GM10248 (cell line): ENCODE data around the gene TIGAR.

Source experiments
- CTCF ChIA-PET: fragments of 300-600 bp; sonication (Branson Sonifier 250); formaldehyde crosslinking; extraction: SDS; loops from one replicate; lab custom pipeline; 2021; ENCODE audit warnings: antibody characterized with exemption; lab: Yijun Ruan, JAX
- POLR2A ChIA-PET: fragments of 350-650 bp; sonication (Branson Sonifier 250); formaldehyde crosslinking; extraction: SDS; loops from one replicate; lab custom pipeline; 2020; ENCODE audit warnings: antibody characterized with exemption; lab: Yijun Ruan, JAX
- DNase-seq: peaks from one replicate; pipeline ENCODE4 v3.0.0; 2012; ENCODE audit errors: extremely low spot score
- TF ChIP-seq, protein P1 (sequence below): IDR thresholded peaks from 2 replicates; pipeline ENCODE4 v1.5.1; 2012; ENCODE audit warnings: mild to moderate bottlenecking, low read depth; ENCODE audit errors: extremely low read depth, missing control alignments, control extremely low read depth

Gene TIGAR

DNA sequence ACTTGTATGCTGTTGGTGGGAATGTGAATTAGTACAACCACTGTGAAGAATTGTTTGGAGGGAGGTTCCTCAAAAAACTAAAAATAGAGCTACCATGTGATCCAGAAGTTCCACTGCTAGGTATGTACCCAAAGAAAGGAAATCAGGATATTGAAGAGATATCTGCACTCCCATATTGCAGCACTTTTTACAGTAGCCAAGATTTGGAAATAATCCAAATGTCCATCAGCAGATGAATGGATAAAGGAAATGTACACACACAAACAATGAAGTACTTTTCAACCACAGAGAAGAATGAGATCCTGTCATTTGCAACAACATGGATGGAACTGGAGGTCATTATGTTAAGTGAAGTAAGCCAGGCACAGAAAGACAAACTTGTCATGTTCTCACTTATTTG, 25.9 kb downstream of the TIGAR start:
- no peak for DNase-seq
- POLR2A ChIA-PET = no interaction called here
- TF ChIP-seq, protein P1, sequence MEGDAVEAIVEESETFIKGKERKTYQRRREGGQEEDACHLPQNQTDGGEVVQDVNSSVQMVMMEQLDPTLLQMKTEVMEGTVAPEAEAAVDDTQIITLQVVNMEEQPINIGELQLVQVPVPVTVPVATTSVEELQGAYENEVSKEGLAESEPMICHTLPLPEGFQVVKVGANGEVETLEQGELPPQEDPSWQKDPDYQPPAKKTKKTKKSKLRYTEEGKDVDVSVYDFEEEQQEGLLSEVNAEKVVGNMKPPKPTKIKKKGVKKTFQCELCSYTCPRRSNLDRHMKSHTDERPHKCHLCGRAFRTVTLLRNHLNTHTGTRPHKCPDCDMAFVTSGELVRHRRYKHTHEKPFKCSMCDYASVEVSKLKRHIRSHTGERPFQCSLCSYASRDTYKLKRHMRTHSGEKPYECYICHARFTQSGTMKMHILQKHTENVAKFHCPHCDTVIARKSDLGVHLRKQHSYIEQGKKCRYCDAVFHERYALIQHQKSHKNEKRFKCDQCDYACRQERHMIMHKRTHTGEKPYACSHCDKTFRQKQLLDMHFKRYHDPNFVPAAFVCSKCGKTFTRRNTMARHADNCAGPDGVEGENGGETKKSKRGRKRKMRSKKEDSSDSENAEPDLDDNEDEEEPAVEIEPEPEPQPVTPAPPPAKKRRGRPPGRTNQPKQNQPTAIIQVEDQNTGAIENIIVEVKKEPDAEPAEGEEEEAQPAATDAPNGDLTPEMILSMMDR = no peak
- CTCF ChIA-PET = no interaction called here

GRCh38 chr12:4353785-4354208, 32.8 kb downstream of the TIGAR start:
- TF ChIP-seq, protein P1 = peak; percentile 41
- ChIA-PET POLR2A (no interaction called here), CTCF (interaction anchor here (0.9 to 1.3 kb wide), 2 partner anchors 28 to 171 kb away, joined by 4 to 5 read pairs; no protein-coding TSS in a partner anchor)
- DNase-seq = no peak

DNA sequence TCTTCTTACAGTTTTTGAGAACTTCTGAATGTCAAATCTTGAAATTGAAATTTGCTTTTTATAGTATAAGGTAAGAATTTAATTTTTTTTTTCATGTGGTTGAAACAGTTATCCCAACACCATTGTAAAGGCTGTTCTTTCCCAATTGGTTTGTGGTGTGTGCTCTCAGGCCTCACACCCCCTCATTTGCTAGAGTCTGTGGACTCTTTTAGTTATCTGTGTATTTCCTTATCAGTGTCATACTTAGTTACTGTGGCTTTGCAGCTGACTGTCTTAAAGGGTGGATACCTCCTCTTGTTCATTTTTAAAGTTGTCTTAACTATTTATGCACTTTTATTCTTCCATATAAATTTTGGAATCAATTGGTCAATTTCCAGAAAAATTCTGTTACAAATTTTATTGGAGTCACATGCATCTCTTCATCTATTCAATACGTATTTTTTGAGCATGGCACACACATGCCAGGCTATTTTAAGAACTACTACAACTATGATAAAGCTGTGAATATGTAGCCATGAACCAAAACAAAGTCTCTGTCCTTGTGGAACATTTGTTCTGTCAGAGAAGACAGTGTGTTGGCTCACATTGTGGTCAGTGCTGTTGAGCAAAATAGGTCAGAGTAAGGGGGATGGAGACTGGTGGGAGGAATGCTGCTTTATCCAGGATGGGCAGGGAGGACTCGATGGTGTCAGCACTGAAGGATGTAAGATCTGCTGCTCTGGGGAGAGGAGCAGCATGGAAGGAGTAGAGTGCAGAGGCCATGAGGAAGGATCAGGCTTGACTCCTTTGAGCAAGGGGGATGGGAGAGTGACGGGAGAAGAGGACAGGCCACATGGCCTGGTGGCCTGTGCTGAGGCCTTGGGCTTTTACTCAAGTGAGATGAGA, 34.4 kb downstream of the TIGAR start:
- ChIA-PET POLR2A (no interaction called here), CTCF (no interaction called here)
- DNase-seq = no peak
- TF ChIP-seq, protein P1 = no peak

- DNase-seq = peak; percentile 41
- POLR2A ChIA-PET = no interaction called here
- CTCF ChIA-PET = no interaction called here
- TF ChIP-seq, protein P1 = peak; percentile 51
These were observed 35.0 kb downstream of the TIGAR start for GRCh38 chr12:4356041-4356327.

GRCh38 chr12:4366090-4366489, 45.1 kb downstream of the TIGAR start:
- ChIA-PET CTCF (interaction anchor here (1.0 to 1.3 kb wide), 2 partner anchors 17 to 28 kb away, joined by 3 to 5 read pairs; no protein-coding TSS in a partner anchor), POLR2A (no interaction called here)
- TF ChIP-seq, protein P1 = no peak
- no peak for DNase-seq

DNA sequence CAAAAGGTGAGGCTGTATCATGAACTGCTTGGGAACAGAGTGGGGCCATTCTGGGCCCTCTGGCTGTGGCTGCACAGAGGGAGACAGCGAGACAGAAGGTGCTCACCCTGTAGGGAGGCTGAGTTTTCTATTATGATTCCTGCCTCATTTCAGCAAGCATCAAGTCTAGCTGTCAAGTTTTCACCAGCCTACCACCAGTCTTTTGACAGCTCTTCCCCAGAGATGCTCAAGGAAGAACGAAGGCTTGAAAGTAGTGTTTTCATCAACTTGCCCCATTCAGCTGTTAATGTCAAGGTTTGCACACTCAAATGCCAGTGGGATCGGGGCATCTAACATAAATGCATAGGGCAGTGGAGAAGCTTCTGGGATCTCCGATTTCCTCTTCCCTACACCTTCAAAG, 48.5 kb downstream of the TIGAR start:
- TF ChIP-seq, protein P1 = no peak
- no peak for DNase-seq
- POLR2A ChIA-PET = no interaction called here
- CTCF ChIA-PET = interaction anchor here (2.0 to 3.2 kb wide), 2 partner anchors 11 to 51 kb away, joined by 5 to 8 read pairs; partner anchors contain the start of gene FGF23
